Dedifferentiated amniotic fluid mesenchymal stem cell (primary cell): ENCODE measurements around the gene L1TD1.
"Not testable (repeated sequence)": the region's sequence is repeated elsewhere in the genome, so short reads cannot be mapped to it uniquely, and the experiment has no call there.

Experiments
- DNase-seq: peaks from one replicate; pipeline ENCODE4 v3.0.0-alpha.2; 2016; ENCODE audit errors: extremely low spot score

Gene L1TD1

GRCh38 chr1:62237950-62238374 lies 43.3 kb downstream of the L1TD1 start:
- DNase-seq: no peak

DNA sequence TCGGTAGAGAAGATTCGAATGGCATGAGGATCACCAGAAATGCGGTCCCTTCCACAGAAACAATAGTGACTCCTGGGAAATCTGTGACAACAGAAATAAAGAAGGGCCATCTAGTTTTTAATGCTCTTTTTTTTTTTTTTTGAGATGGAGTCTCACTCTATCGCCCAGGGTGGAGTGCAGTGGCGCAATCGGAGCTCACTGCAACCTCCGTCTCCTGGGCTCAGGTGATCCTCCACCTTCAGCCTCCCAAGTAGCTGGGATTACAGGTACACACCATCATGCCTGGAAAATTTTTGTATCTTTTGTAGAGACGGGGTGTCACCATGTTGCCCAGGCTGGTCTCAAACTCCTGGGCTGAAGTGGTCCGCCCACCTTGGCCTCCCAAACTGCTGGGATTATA lies 43.9 kb downstream of the L1TD1 start:
- no peak for DNase-seq

- DNase-seq: not testable (repeated sequence)
These were observed 45.2 kb downstream of the L1TD1 start for GRCh38 chr1:62239652-62240403.

GRCh38 chr1:62240651-62241370 lies 46.2 kb downstream of the L1TD1 start:
- DNase-seq: no peak

DNA sequence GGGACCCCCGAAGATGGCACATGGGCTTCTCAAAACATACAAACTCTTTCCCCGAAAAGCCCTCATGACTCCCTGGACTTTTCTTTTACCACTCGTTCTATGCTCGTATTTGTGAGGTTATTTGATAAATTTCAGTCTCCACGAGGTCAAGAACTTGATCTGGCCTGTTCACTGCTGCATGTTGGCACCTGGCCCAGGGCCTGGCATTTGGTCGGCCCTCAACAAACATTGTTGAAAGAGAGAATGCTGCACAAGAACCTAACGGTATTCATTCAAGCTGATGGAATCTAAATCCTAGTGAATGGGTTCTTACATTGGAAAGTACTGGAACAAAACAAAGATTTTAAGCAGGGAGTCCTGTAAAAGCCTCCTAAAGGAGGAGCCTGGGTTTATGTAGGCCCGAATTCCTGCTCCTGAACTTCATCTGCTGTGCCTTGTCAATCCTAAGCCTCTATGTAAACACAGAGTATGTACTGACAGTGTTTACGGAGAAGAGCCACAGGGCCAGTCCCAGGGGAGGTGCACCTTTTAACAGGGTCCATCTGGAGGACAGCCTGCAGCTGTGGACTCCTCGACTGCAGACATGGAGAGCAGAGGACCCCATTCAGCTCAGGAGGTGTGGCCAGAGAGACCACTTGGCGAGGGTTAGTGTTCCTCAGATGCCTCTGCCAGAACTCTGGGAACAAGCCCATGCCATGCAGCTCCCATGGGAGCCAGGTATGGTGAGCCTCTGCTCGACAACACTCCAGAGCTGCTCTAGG lies 46.9 kb downstream of the L1TD1 start:
- DNase-seq: no peak

- not testable (repeated sequence) for DNase-seq
These were observed 49.7 kb downstream of the L1TD1 start for GRCh38 chr1:62244380-62244779.

- DNase-seq: no peak
These were observed 50.6 kb downstream of the L1TD1 start for GRCh38 chr1:62245201-62245600.

DNA sequence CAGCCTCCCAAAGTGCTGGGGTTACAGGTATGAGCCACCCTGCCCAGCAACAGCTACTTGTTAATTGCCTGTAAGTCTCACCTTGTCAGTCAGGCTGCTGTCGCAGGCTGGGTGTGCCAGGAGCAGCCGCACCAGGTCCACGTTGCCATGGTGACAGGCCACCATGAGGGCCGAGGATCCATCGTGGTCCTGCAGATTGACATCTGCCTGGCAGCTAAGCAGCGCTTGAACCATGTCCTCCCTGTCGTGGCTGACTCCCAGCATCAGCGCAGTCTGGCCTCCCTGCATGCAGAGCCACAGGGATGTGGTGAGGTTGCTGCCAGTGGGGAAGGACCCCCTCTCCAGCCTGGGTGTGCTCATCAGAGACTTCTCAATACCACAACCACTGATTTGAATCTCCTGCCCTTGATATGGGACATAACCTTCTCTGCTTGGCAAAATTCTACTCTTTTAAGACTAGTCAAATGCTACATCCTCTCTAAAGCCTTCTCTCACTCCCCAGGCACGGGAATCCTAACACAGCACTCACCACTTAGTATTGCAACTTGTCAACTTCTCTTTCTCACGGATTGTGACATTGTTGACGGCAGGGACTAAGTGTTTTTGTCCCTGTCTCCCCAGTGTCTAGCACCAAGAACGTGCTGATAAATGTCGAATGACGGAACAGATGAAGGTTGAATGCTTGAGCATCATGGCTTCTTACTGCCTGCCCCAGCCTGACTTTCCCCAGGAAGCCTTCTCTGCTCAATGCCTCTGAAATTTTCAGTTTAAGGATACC lies 52.9 kb downstream of the L1TD1 start:
- no peak for DNase-seq

DNA sequence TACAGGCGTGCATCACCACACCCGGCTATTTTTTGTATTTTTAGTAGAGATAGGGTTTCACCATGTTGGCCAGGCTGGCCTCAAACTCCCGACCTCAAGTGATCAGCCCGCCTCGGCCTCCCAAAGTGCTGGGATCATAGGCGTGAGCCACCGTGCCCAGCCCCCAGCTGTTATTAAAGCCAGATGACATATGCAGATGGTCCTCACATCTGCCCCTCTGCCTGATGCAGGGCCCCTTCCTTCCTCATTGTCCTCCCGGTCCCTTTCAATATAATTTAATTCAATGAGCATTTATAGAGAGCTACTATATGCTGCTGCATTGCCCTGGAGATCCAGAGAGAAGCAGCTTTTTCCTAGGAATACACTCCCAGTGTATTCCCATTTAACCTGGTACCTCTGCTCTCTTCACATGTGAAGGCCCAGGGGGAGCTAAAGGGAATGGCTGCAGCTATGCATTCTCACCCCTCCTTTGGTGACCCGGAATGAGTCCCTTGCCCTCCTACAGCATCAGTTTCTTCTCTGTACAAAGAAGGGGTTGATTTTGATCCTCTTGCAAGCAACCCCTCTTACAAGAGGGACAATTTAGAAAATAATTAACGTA lies 55.6 kb downstream of the L1TD1 start:
- DNase-seq: no peak

GRCh38 chr1:62259551-62259950 lies 64.9 kb downstream of the L1TD1 start:
- no peak for DNase-seq

DNA sequence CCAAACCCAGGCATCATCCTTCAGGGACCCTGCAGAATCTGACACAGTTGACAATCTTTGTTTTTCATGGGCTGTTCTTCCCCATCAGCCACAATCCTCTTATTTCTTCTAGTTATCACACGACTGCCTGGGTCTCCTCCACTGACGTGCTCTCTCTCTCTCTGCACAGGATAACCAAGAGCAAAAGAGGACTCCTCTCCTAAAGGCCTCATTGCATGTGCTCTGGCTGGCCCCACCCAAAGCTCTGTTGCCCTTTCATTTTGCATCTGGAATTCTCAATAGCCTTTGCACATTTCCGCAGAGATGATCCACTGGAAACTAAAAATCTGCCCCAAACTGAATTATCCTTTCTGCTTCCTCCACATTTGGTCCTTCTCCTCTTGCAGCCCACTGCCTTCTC lies 66.0 kb downstream of the L1TD1 start:
- no peak for DNase-seq
